ENCODE measurements around the gene SPECC1.
"Not testable (repeated sequence)": the region's sequence is repeated elsewhere in the genome, so short reads cannot be mapped to it uniquely, and the experiment has no call there.

Gene SPECC1

GRCh38 chr17:20010936-20011335 lies 1.8 kb downstream of the SPECC1 start:
- no peak overlapping the region for H3K27ac ChIP-seq (ENCODE audit: low read depth in 2 of 2, low read length in 2 of 2)
- no peak overlapping the region for H3K4me3 ChIP-seq (ENCODE audit: low read length in 2 of 2)
- H3K9me3 ChIP-seq (ENCODE audit: control insufficient read depth in 2 of 2, low read length in 2 of 2), result no peaks in the 10 kb centered on the region
- no peak overlapping the region for H3K9ac ChIP-seq (ENCODE audit: low read depth in 1 of 2, low read length in 2 of 2)
- no peaks in the 10 kb centered on the region for H3K36me3 ChIP-seq (ENCODE audit: control insufficient read depth in 2 of 2, insufficient read depth in 2 of 2, low read length in 2 of 2)
- H3K4me1 ChIP-seq (ENCODE audit: control insufficient read depth in 2 of 2, insufficient read depth in 2 of 2, low read length in 2 of 2), result peaks cover 12 to 16% of the 10 kb centered on the region in 2 donors
- peaks cover 17 to 19% of the 10 kb centered on the region in 2 donors for H3K27me3 ChIP-seq (ENCODE audit: control insufficient read depth in 2 of 2, insufficient read depth in 2 of 2, low read length in 2 of 2)

- Histone ChIP-seq H3K36me3 (ENCODE audit: control insufficient read depth in 2 of 2, insufficient read depth in 2 of 2, low read length in 2 of 2) (no peaks in the 10 kb centered on the region), H3K27me3 (ENCODE audit: control insufficient read depth in 2 of 2, insufficient read depth in 2 of 2, low read length in 2 of 2) (peaks cover 11 to 18% of the 10 kb centered on the region in 2 donors), H3K27ac (ENCODE audit: low read depth in 2 of 2, low read length in 2 of 2) (no peak overlapping the region), H3K4me3 (ENCODE audit: low read length in 2 of 2) (no peak overlapping the region), H3K9me3 (ENCODE audit: control insufficient read depth in 2 of 2, low read length in 2 of 2) (no peaks in the 10 kb centered on the region), H3K9ac (ENCODE audit: low read depth in 1 of 2, low read length in 2 of 2) (no peak overlapping the region), H3K4me1 (ENCODE audit: control insufficient read depth in 2 of 2, insufficient read depth in 2 of 2, low read length in 2 of 2) (peaks cover 12 to 16% of the 10 kb centered on the region in 2 donors)
Observed at GRCh38 chr17:20012017-20012536, 2.9 kb downstream of the SPECC1 start.

- not testable (repeated sequence) for H3K4me1 ChIP-seq (ENCODE audit: control insufficient read depth in 2 of 2, insufficient read depth in 2 of 2, low read length in 2 of 2); H3K27ac ChIP-seq (ENCODE audit: low read depth in 2 of 2, low read length in 2 of 2); H3K4me3 ChIP-seq (ENCODE audit: low read length in 2 of 2); H3K36me3 ChIP-seq (ENCODE audit: control insufficient read depth in 2 of 2, insufficient read depth in 2 of 2, low read length in 2 of 2); H3K9me3 ChIP-seq (ENCODE audit: control insufficient read depth in 2 of 2, low read length in 2 of 2); H3K9ac ChIP-seq (ENCODE audit: low read depth in 1 of 2, low read length in 2 of 2); H3K27me3 ChIP-seq (ENCODE audit: control insufficient read depth in 2 of 2, insufficient read depth in 2 of 2, low read length in 2 of 2)
Observed at GRCh38 chr17:20016475-20016992, 7.4 kb downstream of the SPECC1 start.

GRCh38 chr17:20022701-20023100 lies 13.5 kb downstream of the SPECC1 start:
- Histone ChIP-seq H3K9me3 (ENCODE audit: control insufficient read depth in 2 of 2, low read length in 2 of 2) (no peaks in the 10 kb centered on the region), H3K27ac (ENCODE audit: low read depth in 2 of 2, low read length in 2 of 2) (no peak overlapping the region), H3K36me3 (ENCODE audit: control insufficient read depth in 2 of 2, insufficient read depth in 2 of 2, low read length in 2 of 2) (no peaks in the 10 kb centered on the region), H3K27me3 (ENCODE audit: control insufficient read depth in 2 of 2, insufficient read depth in 2 of 2, low read length in 2 of 2) (no peaks in the 10 kb centered on the region), H3K4me1 (ENCODE audit: control insufficient read depth in 2 of 2, insufficient read depth in 2 of 2, low read length in 2 of 2) (no peaks in the 10 kb centered on the region), H3K4me3 (ENCODE audit: low read length in 2 of 2) (no peak overlapping the region), H3K9ac (ENCODE audit: low read depth in 1 of 2, low read length in 2 of 2) (no peak overlapping the region)

GRCh38 chr17:20026960-20027359 lies 17.8 kb downstream of the SPECC1 start:
- no peak overlapping the region for H3K27ac ChIP-seq (ENCODE audit: low read depth in 2 of 2, low read length in 2 of 2)
- H3K9ac ChIP-seq (ENCODE audit: low read depth in 1 of 2, low read length in 2 of 2), result no peak overlapping the region
- H3K9me3 ChIP-seq (ENCODE audit: control insufficient read depth in 2 of 2, low read length in 2 of 2), result no peaks in the 10 kb centered on the region
- no peak overlapping the region for H3K4me3 ChIP-seq (ENCODE audit: low read length in 2 of 2)
- H3K27me3 ChIP-seq (ENCODE audit: control insufficient read depth in 2 of 2, insufficient read depth in 2 of 2, low read length in 2 of 2), result no peaks in the 10 kb centered on the region
- H3K4me1 ChIP-seq (ENCODE audit: control insufficient read depth in 2 of 2, insufficient read depth in 2 of 2, low read length in 2 of 2), result no peaks in the 10 kb centered on the region
- no peaks in the 10 kb centered on the region for H3K36me3 ChIP-seq (ENCODE audit: control insufficient read depth in 2 of 2, insufficient read depth in 2 of 2, low read length in 2 of 2)

- Histone ChIP-seq H3K27ac (ENCODE audit: low read depth in 2 of 2, low read length in 2 of 2) (no peak overlapping the region), H3K9ac (ENCODE audit: low read depth in 1 of 2, low read length in 2 of 2) (no peak overlapping the region), H3K27me3 (ENCODE audit: control insufficient read depth in 2 of 2, insufficient read depth in 2 of 2, low read length in 2 of 2) (no peaks in the 10 kb centered on the region), H3K4me1 (ENCODE audit: control insufficient read depth in 2 of 2, insufficient read depth in 2 of 2, low read length in 2 of 2) (no peaks in the 10 kb centered on the region), H3K4me3 (ENCODE audit: low read length in 2 of 2) (no peak overlapping the region), H3K36me3 (ENCODE audit: control insufficient read depth in 2 of 2, insufficient read depth in 2 of 2, low read length in 2 of 2) (no peaks in the 10 kb centered on the region), H3K9me3 (ENCODE audit: control insufficient read depth in 2 of 2, low read length in 2 of 2) (no peaks in the 10 kb centered on the region)
Observed at GRCh38 chr17:20028443-20028842, 19.3 kb downstream of the SPECC1 start.

GRCh38 chr17:20032636-20033035 lies 23.5 kb downstream of the SPECC1 start:
- Histone ChIP-seq H3K4me3 (ENCODE audit: low read length in 2 of 2) (no peak overlapping the region), H3K36me3 (ENCODE audit: control insufficient read depth in 2 of 2, insufficient read depth in 2 of 2, low read length in 2 of 2) (no peaks in the 10 kb centered on the region), H3K4me1 (ENCODE audit: control insufficient read depth in 2 of 2, insufficient read depth in 2 of 2, low read length in 2 of 2) (no peaks in the 10 kb centered on the region), H3K27me3 (ENCODE audit: control insufficient read depth in 2 of 2, insufficient read depth in 2 of 2, low read length in 2 of 2) (no peaks in the 10 kb centered on the region), H3K9ac (ENCODE audit: low read depth in 1 of 2, low read length in 2 of 2) (no peak overlapping the region), H3K27ac (ENCODE audit: low read depth in 2 of 2, low read length in 2 of 2) (no peak overlapping the region), H3K9me3 (ENCODE audit: control insufficient read depth in 2 of 2, low read length in 2 of 2) (no peaks in the 10 kb centered on the region)

GRCh38 chr17:20033415-20033814 lies 24.3 kb downstream of the SPECC1 start:
- Histone ChIP-seq H3K4me1 (ENCODE audit: control insufficient read depth in 2 of 2, insufficient read depth in 2 of 2, low read length in 2 of 2) (no peaks in the 10 kb centered on the region), H3K27me3 (ENCODE audit: control insufficient read depth in 2 of 2, insufficient read depth in 2 of 2, low read length in 2 of 2) (no peaks in the 10 kb centered on the region), H3K27ac (ENCODE audit: low read depth in 2 of 2, low read length in 2 of 2) (no peak overlapping the region), H3K9me3 (ENCODE audit: control insufficient read depth in 2 of 2, low read length in 2 of 2) (no peaks in the 10 kb centered on the region), H3K36me3 (ENCODE audit: control insufficient read depth in 2 of 2, insufficient read depth in 2 of 2, low read length in 2 of 2) (no peaks in the 10 kb centered on the region), H3K9ac (ENCODE audit: low read depth in 1 of 2, low read length in 2 of 2) (no peak overlapping the region), H3K4me3 (ENCODE audit: low read length in 2 of 2) (no peak overlapping the region)

- H3K4me1 ChIP-seq (ENCODE audit: control insufficient read depth in 2 of 2, insufficient read depth in 2 of 2, low read length in 2 of 2), result no peaks in the 10 kb centered on the region
- no peak overlapping the region for H3K9ac ChIP-seq (ENCODE audit: low read depth in 1 of 2, low read length in 2 of 2)
- no peak overlapping the region for H3K4me3 ChIP-seq (ENCODE audit: low read length in 2 of 2)
- H3K36me3 ChIP-seq (ENCODE audit: control insufficient read depth in 2 of 2, insufficient read depth in 2 of 2, low read length in 2 of 2), result no peaks in the 10 kb centered on the region
- no peak overlapping the region for H3K27ac ChIP-seq (ENCODE audit: low read depth in 2 of 2, low read length in 2 of 2)
- H3K27me3 ChIP-seq (ENCODE audit: control insufficient read depth in 2 of 2, insufficient read depth in 2 of 2, low read length in 2 of 2), result no peaks in the 10 kb centered on the region
- H3K9me3 ChIP-seq (ENCODE audit: control insufficient read depth in 2 of 2, low read length in 2 of 2), result no peaks in the 10 kb centered on the region
Observed at GRCh38 chr17:20035501-20035900, 26.3 kb downstream of the SPECC1 start.

GRCh38 chr17:20037286-20037685 lies 28.1 kb downstream of the SPECC1 start:
- not testable (repeated sequence) for H3K36me3 ChIP-seq (ENCODE audit: control insufficient read depth in 2 of 2, insufficient read depth in 2 of 2, low read length in 2 of 2); H3K27ac ChIP-seq (ENCODE audit: low read depth in 2 of 2, low read length in 2 of 2); H3K27me3 ChIP-seq (ENCODE audit: control insufficient read depth in 2 of 2, insufficient read depth in 2 of 2, low read length in 2 of 2); H3K4me1 ChIP-seq (ENCODE audit: control insufficient read depth in 2 of 2, insufficient read depth in 2 of 2, low read length in 2 of 2); H3K9ac ChIP-seq (ENCODE audit: low read depth in 1 of 2, low read length in 2 of 2); H3K4me3 ChIP-seq (ENCODE audit: low read length in 2 of 2); H3K9me3 ChIP-seq (ENCODE audit: control insufficient read depth in 2 of 2, low read length in 2 of 2)

GRCh38 chr17:20039037-20039436 lies 29.9 kb downstream of the SPECC1 start:
- no peak overlapping the region for H3K27ac ChIP-seq (ENCODE audit: low read depth in 2 of 2, low read length in 2 of 2)
- H3K36me3 ChIP-seq (ENCODE audit: control insufficient read depth in 2 of 2, insufficient read depth in 2 of 2, low read length in 2 of 2), result no peaks in the 10 kb centered on the region
- no peaks in the 10 kb centered on the region for H3K9me3 ChIP-seq (ENCODE audit: control insufficient read depth in 2 of 2, low read length in 2 of 2)
- no peaks in the 10 kb centered on the region for H3K4me1 ChIP-seq (ENCODE audit: control insufficient read depth in 2 of 2, insufficient read depth in 2 of 2, low read length in 2 of 2)
- no peaks in the 10 kb centered on the region for H3K27me3 ChIP-seq (ENCODE audit: control insufficient read depth in 2 of 2, insufficient read depth in 2 of 2, low read length in 2 of 2)
- H3K9ac ChIP-seq (ENCODE audit: low read depth in 1 of 2, low read length in 2 of 2), result no peak overlapping the region
- no peak overlapping the region for H3K4me3 ChIP-seq (ENCODE audit: low read length in 2 of 2)

Data from mucosa of rectum (tissue), 2 donors.